ES-I3 (cell line): ENCODE measurements around the gene ZDHHC5.

Experiments used
- H3K36me3 ChIP-seq: 2 replicates; pipeline ENCODE4 v1.6.1; 2013; ENCODE audit warnings: mild to moderate bottlenecking, low read length, control low read depth, moderate library complexity; ENCODE audit not compliant: insufficient read depth
- H3K4me1 ChIP-seq: 2 replicates; pipeline ENCODE4 v1.6.1; 2013; ENCODE audit warnings: mild to moderate bottlenecking, control low read depth, low read length; ENCODE audit not compliant: insufficient read depth
- H3K9ac ChIP-seq: 2 replicates; pipeline ENCODE4 v1.6.1; 2013; ENCODE audit warnings: low read depth, mild to moderate bottlenecking, low read length, moderate library complexity
- H3K9me3 ChIP-seq: 2 replicates; pipeline ENCODE4 v1.6.1; 2013; ENCODE audit warnings: mild to moderate bottlenecking, low read length, moderate library complexity; ENCODE audit not compliant: control insufficient read depth, insufficient read depth

The ZDHHC5 gene

DNA sequence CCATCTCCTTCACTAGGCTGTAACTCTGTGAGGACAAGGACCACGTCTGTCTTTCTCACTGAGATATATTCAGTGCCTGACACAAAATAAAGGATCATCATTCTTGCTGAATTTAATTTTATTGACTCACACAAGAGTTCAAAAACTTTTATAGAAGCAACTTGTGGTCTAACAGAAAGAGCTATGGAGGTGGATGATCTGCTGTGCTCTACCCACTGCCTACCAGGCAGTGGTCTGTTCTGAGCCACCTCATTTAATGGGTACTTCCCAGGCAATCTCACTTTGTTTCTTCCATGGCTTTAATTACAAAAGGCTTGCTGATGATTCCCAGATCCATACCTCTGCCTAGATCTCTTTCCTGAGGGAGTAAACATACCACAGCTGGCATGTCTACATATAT lies 79.0 kb downstream of the ZDHHC5 start:
- Histone ChIP-seq H3K9ac (no peak overlapping the region), H3K9me3 (no peaks in the 10 kb centered on the region), H3K36me3 (peaks cover 8% of the 10 kb centered on the region; the same call in 1 of the 2 replicates), H3K4me1 (peaks cover 6% of the 10 kb centered on the region; the same call in 1 of the 2 replicates)
